ENCODE results near the gene CLSTN2.

The CLSTN2 gene

DNA sequence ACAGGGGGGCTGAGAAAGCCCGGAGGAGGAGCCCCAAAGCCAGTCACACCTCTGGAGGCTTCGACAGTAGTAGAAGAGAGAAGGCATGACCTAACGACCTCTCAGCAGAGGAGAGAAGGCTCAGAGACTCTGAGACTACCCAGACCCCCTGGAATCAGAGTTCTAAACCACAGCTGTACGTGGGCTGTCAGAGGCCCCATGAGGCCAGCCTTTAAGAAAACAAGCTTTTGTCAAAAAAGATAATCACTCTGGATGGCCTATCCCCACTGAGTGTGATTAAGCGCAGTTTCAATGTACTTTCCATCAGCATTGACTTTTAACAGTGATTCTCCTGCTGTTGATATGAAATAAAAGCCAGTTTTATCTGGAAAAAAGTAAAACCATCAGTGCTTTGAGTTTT is 330.3 kb downstream of the CLSTN2 start:
- Histone ChIP-seq H3K4me2 (no peak overlapping the region), H3K4me1 (ENCODE audit: low read depth, poor library complexity, severe bottlenecking) (no peaks in the 10 kb centered on the region), H3K4me3 (IDR thresholded peaks at IDR 0.05; ENCODE audit: insufficient read depth, low read depth, low read length) (no peak overlapping the region), H3K36me3 (ENCODE audit: insufficient read depth) (no peaks in the 10 kb centered on the region), H3K27ac (no peak overlapping the region), H3K79me2 (ENCODE audit: insufficient read depth, low read depth) (no peaks in the 10 kb centered on the region), H3K9ac (no peak overlapping the region), H3K27me3 (ENCODE audit: insufficient read depth, low read depth) (no peaks in the 10 kb centered on the region), H4K20me1 (ENCODE audit: insufficient read depth) (no peaks in the 10 kb centered on the region), H2AFZ (ENCODE audit: low read depth) (no peak overlapping the region)
- TF ChIP-seq, protein P1, sequence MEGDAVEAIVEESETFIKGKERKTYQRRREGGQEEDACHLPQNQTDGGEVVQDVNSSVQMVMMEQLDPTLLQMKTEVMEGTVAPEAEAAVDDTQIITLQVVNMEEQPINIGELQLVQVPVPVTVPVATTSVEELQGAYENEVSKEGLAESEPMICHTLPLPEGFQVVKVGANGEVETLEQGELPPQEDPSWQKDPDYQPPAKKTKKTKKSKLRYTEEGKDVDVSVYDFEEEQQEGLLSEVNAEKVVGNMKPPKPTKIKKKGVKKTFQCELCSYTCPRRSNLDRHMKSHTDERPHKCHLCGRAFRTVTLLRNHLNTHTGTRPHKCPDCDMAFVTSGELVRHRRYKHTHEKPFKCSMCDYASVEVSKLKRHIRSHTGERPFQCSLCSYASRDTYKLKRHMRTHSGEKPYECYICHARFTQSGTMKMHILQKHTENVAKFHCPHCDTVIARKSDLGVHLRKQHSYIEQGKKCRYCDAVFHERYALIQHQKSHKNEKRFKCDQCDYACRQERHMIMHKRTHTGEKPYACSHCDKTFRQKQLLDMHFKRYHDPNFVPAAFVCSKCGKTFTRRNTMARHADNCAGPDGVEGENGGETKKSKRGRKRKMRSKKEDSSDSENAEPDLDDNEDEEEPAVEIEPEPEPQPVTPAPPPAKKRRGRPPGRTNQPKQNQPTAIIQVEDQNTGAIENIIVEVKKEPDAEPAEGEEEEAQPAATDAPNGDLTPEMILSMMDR (conservative IDR thresholded peaks at IDR 0.05; ENCODE audit: low read depth, low read length): no peak

DNA sequence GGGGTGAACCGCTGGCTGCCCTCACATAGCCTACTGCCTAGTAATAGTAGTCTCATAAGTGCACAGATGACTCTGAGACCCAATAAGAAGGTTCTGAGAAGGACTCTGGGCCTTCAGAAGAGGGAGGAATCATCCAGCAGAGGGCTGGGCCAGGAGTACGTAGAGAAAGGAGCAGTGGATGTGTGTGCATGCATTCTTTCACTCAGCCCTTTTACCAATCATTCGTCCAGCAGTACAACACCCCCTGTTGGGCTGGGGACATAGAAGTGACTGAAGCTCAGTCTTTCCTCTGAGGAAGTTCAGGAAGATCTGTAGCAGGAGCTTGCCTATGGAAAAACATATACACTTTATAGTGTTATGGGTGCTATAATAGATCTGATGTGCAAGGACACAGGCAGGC is 333.1 kb downstream of the CLSTN2 start:
- Histone ChIP-seq H3K4me3 (IDR thresholded peaks at IDR 0.05; ENCODE audit: insufficient read depth, low read depth, low read length) (no peak overlapping the region), H4K20me1 (ENCODE audit: insufficient read depth) (no peaks in the 10 kb centered on the region), H3K27ac (no peak overlapping the region), H3K9ac (no peak overlapping the region), H3K27me3 (ENCODE audit: insufficient read depth, low read depth) (no peaks in the 10 kb centered on the region), H3K4me1 (ENCODE audit: low read depth, poor library complexity, severe bottlenecking) (no peaks in the 10 kb centered on the region), H3K36me3 (ENCODE audit: insufficient read depth) (no peaks in the 10 kb centered on the region), H3K79me2 (ENCODE audit: insufficient read depth, low read depth) (no peaks in the 10 kb centered on the region), H2AFZ (ENCODE audit: low read depth) (no peak overlapping the region), H3K4me2 (no peak overlapping the region)
- TF ChIP-seq, protein P1 (conservative IDR thresholded peaks at IDR 0.05; ENCODE audit: low read depth, low read length): no peak

DNA sequence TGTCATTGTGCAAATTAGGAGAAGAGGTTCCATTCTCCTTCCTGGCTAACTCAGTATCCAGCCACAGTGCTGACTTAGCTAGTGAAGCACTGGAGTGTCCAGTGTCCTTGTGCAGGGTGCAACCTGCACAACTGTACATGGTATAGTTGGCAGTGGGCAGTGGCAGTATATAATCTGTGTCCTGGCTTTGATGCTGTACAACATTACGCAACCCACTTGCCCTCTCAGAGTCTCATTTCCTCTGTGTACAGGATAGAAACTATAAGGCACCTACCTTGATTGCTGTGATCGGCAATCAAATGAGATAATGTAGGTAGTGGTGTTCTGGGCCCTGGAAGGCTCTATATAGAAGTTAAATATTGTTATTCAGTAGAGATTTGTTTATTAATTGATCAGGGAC is 333.6 kb downstream of the CLSTN2 start:
- Histone ChIP-seq H3K27me3 (ENCODE audit: insufficient read depth, low read depth) (no peaks in the 10 kb centered on the region), H3K4me3 (IDR thresholded peaks at IDR 0.05; ENCODE audit: insufficient read depth, low read depth, low read length) (no peak overlapping the region), H3K36me3 (ENCODE audit: insufficient read depth) (no peaks in the 10 kb centered on the region), H3K9ac (no peak overlapping the region), H3K27ac (no peak overlapping the region), H3K4me2 (no peak overlapping the region), H3K4me1 (ENCODE audit: low read depth, poor library complexity, severe bottlenecking) (no peaks in the 10 kb centered on the region), H3K79me2 (ENCODE audit: insufficient read depth, low read depth) (no peaks in the 10 kb centered on the region), H4K20me1 (ENCODE audit: insufficient read depth) (no peaks in the 10 kb centered on the region), H2AFZ (ENCODE audit: low read depth) (no peak overlapping the region)
- TF ChIP-seq, protein P1 (conservative IDR thresholded peaks at IDR 0.05; ENCODE audit: low read depth, low read length): no peak

DNA sequence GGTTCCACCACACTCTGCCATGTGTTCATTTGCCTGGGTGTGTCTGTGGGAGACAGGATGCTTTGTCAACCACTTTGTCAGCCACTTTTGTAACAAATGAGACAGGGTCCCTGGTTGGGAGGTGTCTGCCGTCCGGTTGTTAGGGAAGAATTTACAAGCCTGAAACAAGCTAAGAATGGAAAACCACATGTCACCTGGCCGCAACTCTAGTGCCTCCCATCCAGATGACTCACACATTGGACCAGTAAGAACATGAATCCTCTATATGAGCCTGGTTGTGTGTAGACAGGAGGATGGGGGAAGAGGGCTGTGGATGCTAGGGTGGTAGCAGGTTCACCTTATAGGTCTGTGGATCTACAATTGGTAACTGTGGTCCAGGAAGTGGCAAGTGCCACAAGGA is 335.3 kb downstream of the CLSTN2 start:
- H3K36me3 ChIP-seq (ENCODE audit: insufficient read depth): no peaks in the 10 kb centered on the region
- no peak overlapping the region for H3K4me2 ChIP-seq
- H3K4me3 ChIP-seq (IDR thresholded peaks at IDR 0.05; ENCODE audit: insufficient read depth, low read depth, low read length): no peak overlapping the region
- no peaks in the 10 kb centered on the region for H3K79me2 ChIP-seq (ENCODE audit: insufficient read depth, low read depth)
- TF ChIP-seq, protein P1 (conservative IDR thresholded peaks at IDR 0.05; ENCODE audit: low read depth, low read length): no peak
- no peak overlapping the region for H2AFZ ChIP-seq (ENCODE audit: low read depth)
- no peaks in the 10 kb centered on the region for H3K27me3 ChIP-seq (ENCODE audit: insufficient read depth, low read depth)
- no peaks in the 10 kb centered on the region for H3K4me1 ChIP-seq (ENCODE audit: low read depth, poor library complexity, severe bottlenecking)
- H3K9ac ChIP-seq: no peak overlapping the region
- H4K20me1 ChIP-seq (ENCODE audit: insufficient read depth): no peaks in the 10 kb centered on the region
- H3K27ac ChIP-seq: no peak overlapping the region
